IPS-11a (cell line): ENCODE results near the gene KIAA1755.
"Not testable (repeated sequence)": the region's sequence is repeated elsewhere in the genome, so short reads cannot be mapped to it uniquely, and the experiment has no call there.

ENCODE experiments used
- H3K4me3 ChIP-seq: one replicate; pipeline ENCODE4 v1.5.1; 2013; ENCODE audit warnings: low read depth, low read length, control low read depth

KIAA1755 gene

DNA sequence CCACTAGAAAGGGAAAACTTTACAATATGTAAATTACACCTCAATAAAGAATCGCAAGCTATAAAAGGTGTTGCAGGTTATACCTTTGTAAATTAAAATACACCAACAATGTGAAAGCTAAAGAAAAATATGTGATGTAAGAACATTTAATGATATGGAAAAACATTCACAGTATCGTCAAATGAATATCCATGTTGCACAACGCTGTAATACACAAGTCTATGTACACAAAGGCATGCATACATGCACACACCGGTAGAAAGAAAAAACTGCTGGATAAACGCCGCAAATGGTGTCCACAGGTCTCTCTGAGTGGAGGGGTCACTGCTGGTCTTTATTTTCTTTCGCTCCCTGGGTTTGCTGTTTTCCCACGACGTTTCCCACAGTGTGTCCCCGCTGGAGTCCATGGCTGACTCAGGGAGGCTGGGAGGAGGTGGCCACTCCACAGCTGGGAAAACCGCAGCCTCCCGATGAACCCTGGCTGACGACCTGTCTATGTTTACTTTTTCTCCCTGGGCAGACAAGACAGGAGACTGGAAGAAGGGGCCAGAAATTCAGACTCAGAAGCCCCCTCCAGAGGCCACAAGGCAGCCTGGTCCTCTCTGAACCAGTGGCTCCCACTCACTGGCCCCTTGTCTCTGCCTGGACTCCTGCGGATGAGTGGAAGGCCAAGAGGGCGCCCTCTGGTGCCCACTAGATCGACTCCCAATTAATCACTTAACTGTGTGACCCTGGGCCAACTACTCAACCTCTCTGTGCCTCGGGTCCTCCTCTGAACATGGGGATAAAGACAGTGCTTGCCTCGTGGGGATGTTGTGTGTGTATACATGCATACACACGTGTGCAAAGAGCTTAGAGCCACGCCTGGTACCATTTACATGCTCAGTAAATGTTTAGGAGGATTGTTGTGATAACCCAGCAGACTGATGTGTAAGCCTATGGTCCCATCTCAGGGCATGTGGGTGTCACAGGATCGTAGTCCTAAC, 30.6 kb upstream of the KIAA1755 start:
- H3K4me3 ChIP-seq: no peak overlapping the region

DNA sequence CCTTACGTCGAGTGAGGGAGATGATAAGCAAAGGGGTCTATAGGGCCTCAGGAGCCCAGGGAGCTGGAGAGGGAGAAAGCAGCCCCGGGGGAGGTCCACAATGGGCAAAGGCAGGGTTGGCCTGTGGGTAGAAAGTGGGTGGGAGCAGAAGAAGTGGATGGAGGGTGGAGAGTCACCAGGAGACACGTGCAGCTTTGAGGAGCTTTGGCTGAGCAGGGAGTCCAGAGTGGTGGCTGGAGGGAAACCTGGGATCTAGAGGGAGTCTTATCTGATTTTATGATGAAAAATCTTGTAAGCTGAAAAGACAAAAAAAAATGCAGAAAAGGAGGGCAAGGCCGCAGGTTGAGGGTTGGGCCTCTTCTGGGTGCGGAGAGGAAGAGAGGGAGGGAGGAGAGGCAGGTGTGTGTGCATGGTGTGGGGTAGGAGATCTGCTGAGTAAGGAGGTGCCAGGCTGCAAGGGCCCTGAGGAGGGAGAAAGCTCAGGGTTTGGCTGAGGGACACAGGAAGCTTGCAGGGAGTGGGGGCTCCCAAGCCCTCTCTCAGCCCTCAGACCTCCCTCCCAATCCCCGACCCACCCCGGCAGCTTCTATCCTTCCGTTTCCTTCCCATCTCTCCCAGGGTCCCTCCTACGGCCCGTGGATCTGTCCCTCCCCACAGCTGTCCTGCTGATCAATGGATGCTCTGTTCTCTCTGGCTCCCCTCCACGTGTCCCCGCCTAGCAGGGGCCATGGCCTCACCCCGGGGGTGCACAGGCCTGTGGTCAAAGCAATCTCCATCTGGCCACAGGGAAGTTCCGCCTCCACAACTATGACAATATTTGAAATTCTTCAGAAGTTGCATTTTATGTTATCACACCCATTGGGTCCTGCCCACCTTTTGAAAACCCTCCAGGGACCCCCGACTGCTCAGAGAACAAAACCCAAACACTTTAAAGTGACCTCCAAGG, 26.3 kb upstream of the KIAA1755 start:
- no peak overlapping the region for H3K4me3 ChIP-seq

DNA sequence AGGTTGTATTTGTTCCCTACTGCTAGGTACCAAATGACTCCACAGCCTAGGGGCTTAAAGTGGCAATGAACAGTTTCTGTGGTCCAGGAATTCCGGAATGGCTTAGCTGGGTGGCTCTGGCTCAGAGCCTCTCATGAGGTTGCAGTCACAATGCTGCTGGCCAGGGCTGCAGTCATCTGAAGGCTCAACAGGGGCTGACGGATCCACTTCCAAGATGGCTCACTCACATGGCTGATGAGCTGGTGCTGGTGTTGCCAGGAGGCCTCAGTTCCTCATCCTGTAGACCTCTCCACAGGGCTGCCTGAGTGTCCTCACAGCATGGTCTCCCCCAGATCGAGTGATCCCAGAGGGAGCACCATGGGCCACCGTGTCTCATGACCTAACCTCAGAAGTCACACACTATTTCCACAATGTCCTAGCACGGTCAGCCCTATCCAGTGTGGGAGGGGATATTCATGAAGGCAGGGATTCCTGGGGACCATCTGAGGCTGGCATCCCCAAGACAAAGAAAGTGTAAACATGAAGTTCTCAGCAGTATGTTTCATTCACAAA, 24.4 kb upstream of the KIAA1755 start:
- no peak overlapping the region for H3K4me3 ChIP-seq

DNA sequence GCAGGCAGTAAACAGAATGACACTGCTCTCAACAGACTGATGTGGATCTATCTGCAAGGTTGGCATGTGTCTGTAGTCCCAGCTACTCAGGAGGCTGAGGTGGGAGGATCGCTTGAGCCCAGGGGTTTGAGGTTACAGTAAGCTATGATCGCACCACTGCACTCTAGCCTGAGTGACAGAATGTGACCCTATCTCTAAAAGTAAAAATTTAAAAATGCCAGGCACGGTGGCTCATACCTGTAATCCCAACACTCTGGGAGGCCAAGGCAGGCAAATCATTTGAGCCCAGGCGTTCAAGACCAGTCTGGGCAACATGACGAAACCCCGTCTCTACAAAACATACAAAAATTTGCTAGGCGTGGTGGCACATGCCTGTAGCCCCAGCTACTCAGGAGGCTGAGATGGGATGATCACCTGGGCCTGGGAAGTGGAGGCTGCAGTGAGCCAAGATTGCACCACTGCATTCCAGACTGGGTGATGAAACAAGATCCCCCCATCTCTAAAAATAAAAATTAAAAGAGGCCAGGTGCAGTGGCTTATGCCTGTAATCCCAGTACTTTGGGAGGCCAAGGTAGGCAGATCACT, 23.6 kb upstream of the KIAA1755 start:
- H3K4me3 ChIP-seq: not testable (repeated sequence)

DNA sequence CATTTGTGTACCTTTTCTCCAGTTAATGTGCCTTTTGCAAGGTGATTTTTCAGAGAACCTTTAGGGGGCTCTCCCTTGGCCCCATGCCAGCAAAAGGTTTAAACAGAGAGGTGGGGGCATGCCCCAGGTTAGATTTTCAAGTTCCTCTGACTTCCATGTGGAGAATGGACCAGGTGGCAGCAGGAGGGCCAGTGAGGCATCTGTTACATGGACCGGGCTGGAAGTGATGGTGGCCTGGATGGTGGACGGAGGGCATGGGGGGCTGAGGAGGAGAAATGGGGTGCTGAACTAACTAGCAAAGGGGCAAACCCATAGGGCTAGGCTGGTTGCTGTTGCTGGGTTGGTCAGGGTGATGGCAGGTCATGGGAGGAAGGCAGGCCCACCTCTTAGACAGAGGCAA, 22.7 kb upstream of the KIAA1755 start:
- H3K4me3 ChIP-seq: no peak overlapping the region

DNA sequence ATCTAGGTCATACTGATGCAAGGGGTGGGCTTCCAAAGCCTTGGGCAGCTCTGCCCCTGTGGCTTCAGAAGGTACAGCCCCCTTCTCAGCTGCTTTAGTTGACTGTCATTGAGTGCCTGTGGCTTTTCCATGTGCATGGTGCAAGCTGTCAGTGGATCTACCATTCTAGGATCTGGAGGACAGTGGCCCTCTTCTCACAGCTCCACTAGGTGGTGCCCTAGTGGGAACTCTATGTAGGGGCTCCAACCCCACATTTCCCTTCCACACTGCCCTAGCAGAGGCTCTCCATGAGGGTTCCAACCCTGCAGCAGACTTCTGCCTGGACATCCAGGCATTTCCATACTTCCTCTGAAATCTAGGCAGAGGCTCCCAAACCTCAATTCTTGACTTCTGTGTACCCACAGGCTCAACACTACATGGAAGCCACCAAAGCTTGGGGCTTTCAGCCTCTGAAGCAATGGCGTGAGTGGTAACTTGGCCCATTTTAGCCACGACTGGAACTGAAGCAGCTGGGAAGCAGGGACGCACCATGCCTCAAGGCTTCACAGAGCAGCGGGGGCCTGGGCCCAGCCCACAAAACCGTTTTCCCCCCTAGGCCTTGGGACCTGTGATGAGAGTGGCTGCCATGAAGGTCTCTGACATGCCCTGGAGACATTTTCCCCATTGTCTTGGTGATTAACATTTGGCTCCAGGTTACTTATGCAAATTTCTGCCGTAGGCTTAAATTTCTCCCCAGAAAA, 20.8 kb upstream of the KIAA1755 start:
- not testable (repeated sequence) for H3K4me3 ChIP-seq

DNA sequence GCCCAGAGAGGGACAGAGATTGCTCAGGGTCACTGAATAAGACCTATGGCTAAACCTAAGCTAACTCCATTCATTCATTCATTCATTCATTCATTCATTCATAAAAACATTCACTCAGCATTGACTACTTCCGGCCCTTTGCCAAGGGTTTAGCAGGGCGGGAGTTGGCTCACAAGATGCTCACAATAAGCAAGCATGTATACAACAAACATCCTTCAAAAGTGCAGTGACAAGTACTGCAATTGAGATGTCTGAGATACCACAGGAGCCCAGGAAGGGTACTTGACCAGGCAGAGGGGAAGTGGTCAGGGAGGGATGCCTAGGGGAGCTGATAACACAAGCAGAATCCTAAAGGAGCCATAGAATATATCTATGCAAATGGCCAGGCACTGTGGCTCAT, 18.2 kb upstream of the KIAA1755 start:
- no peak overlapping the region for H3K4me3 ChIP-seq

DNA sequence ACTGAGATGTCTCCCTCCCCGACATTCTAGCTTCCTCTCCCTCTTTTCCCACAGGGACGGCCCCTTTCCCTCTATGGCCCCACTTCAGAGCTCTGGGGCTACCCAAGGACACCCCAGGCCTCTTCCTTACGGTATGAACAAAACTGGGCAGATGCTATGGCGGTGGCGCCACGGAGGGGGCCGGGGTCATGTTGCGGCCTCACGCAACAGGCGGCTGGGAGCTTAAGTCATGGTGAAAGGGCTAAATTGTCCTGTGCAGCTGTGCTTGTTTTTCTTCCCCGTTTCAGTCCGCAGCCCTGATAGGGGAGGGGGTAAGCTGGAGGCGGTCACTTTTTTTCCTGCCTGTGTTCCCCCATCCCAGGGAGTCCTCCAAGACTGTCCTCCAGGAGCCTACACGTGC, 17.6 kb upstream of the KIAA1755 start:
- H3K4me3 ChIP-seq: no peak overlapping the region

DNA sequence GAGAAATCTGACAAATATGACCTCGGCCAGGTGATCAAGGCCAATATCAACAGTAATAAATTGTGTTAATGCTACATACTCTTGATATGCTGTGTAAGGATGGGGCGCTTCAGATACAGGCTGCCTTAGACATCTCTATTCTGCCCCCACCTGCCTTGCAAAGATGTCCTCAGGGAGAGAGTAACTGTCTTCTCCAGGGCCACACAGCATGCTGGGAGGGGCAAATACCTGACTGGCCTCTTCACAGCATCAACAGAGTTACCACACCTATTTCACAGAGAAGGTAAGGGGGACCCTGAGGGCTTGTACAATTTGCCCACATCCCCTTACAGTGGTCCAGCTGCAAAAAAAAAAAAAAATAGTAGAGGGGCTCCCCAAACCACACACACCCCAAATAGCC, 17.2 kb upstream of the KIAA1755 start:
- H3K4me3 ChIP-seq: no peak overlapping the region

DNA sequence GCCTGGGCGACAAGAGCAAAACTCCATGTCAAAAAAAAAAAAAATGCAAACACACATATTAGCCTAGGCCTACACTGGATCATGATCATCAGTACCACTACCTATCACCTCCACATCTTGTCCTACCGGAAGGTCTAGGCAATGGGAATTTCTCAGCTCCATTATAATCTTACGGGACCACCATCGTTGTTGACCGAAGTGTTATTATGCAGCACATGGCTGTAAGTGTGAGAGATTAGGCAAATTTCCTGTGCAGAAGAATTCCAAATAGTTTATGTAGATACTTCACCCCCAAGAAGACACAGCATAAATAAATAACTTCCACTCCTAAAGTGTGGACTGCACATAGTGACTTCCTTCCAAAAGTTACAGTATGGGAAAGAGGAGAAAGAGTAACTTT, 16.8 kb upstream of the KIAA1755 start:
- H3K4me3 ChIP-seq: no peak overlapping the region

DNA sequence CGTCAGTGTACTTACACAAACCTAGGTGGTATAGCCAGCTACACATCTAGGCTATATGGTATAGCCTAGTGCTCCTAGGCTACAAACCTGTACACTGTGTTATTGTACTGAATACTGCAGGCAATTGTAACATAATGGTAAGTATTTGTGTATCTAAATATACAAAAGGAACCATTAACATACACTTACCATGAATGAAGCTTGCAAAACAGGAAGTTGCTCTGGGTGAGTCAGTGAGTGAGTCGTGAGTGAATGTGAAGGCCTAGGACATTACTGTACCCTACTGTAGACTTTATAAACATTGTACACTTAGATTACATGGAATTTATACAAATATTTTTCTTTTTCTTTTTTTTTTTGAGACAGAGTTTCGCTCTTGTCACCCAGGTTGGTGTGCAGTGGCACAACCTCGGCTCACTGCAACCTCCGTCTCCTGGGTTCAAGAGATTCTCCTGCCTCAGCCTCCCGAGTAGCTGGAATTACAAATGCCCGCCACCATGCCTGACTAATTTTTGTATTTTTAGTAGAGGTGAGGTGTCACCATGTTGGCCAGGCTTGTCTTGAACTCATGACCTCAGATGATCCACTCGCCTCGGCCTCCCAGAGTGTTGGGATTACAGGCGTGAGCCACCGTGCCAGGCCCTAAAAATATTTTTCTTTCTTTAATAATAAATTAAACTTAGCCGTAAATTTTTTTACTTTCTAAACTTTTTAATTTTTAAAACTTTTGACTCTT, 15.4 kb upstream of the KIAA1755 start:
- no peak overlapping the region for H3K4me3 ChIP-seq

DNA sequence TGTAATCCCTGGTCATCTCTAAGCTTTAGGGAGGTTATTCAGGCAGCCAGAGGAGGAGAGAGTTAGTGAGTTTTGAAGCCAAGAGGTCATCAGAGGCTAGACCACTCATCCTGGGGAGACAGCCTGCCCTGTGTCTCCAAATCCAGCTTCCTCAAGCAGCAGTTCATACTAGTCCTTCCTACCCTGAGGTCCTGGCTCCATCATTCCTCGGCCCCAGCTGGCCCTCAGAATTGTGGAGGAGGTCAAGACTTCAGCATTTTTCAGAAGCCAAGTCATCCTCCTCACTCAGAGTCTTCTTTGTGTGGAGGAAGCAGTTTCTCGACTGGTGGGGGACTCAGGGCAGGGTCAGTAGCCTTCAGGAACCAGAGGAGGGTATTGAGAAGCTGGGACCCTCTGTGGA, 12.4 kb upstream of the KIAA1755 start:
- H3K4me3 ChIP-seq: no peak overlapping the region

DNA sequence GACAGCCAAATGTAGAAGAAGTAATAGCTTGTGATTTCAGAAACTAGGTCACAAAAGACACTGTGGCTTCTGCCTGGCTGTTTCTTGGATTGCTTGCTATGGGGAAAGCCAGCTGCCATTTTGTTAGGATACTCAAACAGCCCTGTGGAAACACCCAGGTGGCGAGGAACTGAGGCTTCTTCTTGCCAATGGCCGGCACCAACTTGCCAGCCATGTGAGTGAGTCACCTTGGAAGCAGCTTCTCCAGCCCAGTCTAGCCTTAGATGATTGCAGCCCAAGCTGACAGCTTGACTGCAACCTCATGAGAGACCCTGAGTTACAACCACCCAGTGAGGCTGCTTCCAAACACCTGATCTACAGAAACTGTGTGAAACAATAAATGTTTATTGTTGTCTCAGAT, 11.9 kb upstream of the KIAA1755 start:
- no peak overlapping the region for H3K4me3 ChIP-seq

DNA sequence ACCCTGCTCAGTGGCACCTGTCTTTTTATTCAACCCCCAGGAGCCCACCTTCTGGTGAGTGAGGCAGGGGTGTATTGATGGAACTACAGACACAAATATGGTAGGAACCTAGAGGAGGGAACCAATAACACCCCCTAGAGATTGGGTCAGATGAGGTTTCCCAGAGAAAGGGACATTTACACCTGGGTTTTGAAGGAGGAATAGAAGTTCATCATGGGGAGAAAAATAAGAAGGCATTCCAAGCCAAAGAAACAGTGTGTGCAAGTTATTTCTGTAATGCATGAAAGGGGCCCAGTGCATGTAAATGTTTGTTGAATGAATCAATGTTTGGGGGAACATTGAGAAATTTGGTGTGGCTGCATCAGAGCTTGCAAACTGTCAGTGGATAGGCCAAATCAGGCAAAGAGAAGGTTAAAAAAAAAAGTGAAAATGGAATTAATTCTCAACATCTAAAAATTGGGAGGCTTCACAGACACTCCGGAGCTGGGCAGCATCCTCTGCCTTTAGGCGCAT, 11.1 kb upstream of the KIAA1755 start:
- no peak overlapping the region for H3K4me3 ChIP-seq

DNA sequence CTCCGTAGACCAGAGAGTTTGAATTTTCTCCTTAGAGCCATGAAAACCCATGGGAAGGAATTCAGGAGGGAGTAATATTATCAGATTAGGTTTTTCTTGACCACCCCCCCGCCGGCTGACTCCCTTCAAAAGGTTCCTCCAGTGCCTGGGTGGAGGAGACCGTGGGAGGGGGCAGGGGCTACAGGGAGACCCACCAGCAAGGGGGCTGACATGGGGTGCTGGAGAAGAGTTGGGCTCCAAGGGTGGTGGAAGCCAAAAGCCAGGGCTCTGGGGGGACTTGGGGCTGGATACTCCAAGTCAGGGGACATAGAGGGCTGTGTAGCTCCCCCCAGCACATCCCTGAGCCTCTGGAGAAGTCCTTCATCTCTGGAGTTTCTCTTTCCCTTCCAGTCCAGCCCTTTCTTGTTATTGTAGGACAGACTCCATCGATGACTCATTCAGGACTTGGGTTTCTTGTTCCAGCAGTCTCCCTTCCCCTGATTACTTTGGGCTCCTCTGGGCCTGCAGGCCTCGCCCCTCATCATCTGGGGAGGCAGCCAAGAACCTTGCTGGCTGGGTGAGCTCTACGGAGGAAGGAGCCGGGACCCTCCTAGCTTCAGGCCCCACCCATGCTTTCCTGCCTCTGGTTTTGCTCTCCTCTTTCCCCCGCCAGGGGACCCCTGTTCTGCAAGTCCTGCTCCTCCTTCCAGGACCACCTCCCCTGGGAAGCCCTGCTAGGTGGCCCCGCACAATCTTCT, 10.5 kb upstream of the KIAA1755 start:
- H3K4me3 ChIP-seq: no peak overlapping the region

DNA sequence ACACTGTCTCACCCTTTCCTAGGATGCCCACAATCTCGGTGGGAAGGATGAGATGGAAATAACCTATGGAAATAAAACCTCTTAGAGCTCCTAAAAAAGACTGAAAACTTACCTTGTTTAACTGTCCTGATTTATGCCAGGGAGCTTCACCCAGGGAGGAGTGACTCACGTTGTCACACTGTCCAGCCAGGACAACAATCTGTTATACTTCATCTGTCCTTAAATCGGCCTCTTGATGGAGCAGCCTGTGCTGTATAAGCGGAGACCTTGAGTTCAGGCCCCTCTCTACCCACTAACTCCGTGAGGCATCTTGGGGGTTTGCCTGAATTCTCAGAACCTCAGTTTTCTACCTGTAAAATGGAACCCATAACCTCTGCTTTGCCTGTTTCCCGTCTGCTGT, 9.2 kb upstream of the KIAA1755 start:
- H3K4me3 ChIP-seq: no peak overlapping the region

DNA sequence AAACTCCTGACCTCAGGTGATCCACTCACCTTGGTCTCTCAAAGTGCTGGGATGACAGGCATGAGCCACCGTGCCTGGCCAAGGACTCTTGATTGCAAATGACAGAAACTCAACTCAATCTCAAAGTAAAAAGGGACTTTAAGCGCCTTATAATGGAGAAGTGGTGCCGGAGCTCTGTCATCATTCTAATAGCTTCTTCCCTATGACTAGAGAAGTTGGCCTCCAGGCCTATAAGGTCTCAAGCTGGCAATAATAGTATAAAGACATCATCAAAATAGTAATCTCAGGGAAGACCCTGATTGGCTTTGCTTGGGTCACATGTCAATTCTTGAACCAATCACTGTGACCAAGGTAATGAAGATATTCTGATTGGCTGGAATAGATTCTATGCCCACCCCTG, 8.5 kb upstream of the KIAA1755 start:
- no peak overlapping the region for H3K4me3 ChIP-seq

DNA sequence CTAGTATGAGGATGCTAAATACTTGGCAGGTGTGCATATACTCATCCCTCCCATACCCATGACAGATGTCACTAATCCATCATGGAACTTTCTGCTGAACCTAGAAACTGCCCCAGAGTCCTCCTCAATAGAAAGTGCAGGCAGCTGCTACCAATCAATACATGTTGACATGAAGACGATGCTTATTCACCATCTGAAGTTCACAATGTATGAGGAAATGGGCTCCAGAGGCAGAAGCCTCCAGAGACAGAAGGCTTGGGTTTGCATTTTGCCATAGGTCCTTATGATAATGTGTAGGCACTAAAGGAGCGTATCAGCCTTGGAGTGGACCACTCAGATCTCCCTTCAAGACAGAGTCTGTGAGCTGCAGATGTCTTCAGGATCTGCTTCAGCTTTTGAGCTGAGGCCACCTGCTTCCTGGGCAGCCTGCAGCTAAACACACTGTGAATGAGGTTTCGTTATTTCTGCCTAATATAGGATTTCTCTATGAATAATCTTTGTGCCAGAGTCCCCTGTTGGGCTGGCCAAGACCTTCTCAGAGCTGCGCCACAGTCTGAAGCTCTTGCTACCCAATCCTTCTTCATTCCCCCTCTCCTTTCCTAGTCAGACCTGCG, 7.5 kb upstream of the KIAA1755 start:
- H3K4me3 ChIP-seq: no peak overlapping the region
